ENCODE data around the gene DHRS2. TPM values are rescaled to one million over a fixed set of nuclear protein-coding genes. Genes with fewer than 3 reads are reported as not detected.

DHRS2 gene
- total and polyA plus RNA-seq, 2 donors (not counting 1 experiment from before 2014, with no cell fraction given): not detected

DNA sequence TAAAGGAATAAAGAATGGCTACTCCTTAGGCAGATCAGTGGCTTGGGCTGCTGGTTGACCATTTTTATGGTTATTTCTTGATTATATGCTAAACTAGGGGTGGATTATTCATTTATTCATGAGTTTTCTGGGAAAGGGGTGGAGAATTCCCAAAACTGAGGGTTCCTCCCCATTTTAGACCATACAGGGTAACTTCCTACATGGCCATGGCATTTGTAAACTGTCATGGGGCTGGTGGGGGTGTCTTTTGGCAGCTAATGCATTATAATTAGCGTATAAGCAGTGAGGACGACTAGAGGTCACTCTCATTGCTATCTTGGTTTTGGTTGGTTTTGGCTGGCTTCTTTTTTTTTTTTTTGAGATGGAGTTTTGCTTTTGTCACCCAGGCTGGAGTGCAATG lies 32.0 kb upstream of the DHRS2 start:
- POLR2A ChIA-PET: no interaction called here
- H3K4me3 Mint-ChIP-seq: no peak overlapping the region
- ATAC-seq (ENCODE audit: low read depth) (no peak), DNase-seq (no peak)
- H3K9me3 ChIP-seq (ENCODE audit: control extremely low read depth in 1 of 3, control insufficient read depth in 2 of 3, insufficient read depth in 1 of 3, low read length in 2 of 3): peaks cover 0 to 5% (median 1%) of the 10 kb centered on the region in 3 donors
- intact Hi-C loops (cut with micrococcal nuclease): no loop called here
- H3K27me3 ChIP-seq (replicated peaks in 1 of 4; ENCODE audit: control extremely low read depth in 1 of 4, control insufficient read depth in 3 of 4, insufficient read depth in 4 of 4, low read length in 3 of 4): peaks cover 0 to 5% (median 0%) of the 10 kb centered on the region in 4 experiments
- H3K4me1 Mint-ChIP-seq: no peaks in the 10 kb centered on the region
- no peak overlapping the region for H3K9ac ChIP-seq (ENCODE audit: low read length)
- no peak overlapping the region for H2AFZ ChIP-seq (ENCODE audit: insufficient read depth, low read depth, low read length, poor library complexity, severe bottlenecking)
- H3K4me3 ChIP-seq (ENCODE audit: control extremely low read depth in 1 of 5, extremely low read depth in 1 of 5, insufficient read depth in 1 of 5, low read depth in 2 of 5, low read length in 4 of 5): no peak overlapping the region
- H3K27ac ChIP-seq (ENCODE audit: low read length in 2 of 2): no peak overlapping the region
- H4K20me1 ChIP-seq (ENCODE audit: control insufficient read depth, insufficient read depth, low read length, poor library complexity, severe bottlenecking): no peaks in the 10 kb centered on the region
- H3K9me3 Mint-ChIP-seq (ENCODE audit: insufficient read depth): no peaks in the 10 kb centered on the region
- no peaks in the 10 kb centered on the region for H3K79me2 ChIP-seq (ENCODE audit: control insufficient read depth, insufficient read depth, low read length)
- H3K36me3 ChIP-seq (replicated peaks in 1 of 2; ENCODE audit: control extremely low read depth in 1 of 2, control insufficient read depth in 1 of 2, extremely low read depth in 1 of 2, insufficient read depth in 2 of 2, low read length in 1 of 2): no peaks in the 10 kb centered on the region
- TF ChIP-seq EZH2 (IDR thresholded peaks at IDR 0.05; ENCODE audit: borderline replicate concordance, insufficient read depth, low read depth, low read length, poor library complexity, severe bottlenecking): no peak
- TF ChIP-seq, protein P1, sequence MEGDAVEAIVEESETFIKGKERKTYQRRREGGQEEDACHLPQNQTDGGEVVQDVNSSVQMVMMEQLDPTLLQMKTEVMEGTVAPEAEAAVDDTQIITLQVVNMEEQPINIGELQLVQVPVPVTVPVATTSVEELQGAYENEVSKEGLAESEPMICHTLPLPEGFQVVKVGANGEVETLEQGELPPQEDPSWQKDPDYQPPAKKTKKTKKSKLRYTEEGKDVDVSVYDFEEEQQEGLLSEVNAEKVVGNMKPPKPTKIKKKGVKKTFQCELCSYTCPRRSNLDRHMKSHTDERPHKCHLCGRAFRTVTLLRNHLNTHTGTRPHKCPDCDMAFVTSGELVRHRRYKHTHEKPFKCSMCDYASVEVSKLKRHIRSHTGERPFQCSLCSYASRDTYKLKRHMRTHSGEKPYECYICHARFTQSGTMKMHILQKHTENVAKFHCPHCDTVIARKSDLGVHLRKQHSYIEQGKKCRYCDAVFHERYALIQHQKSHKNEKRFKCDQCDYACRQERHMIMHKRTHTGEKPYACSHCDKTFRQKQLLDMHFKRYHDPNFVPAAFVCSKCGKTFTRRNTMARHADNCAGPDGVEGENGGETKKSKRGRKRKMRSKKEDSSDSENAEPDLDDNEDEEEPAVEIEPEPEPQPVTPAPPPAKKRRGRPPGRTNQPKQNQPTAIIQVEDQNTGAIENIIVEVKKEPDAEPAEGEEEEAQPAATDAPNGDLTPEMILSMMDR (IDR thresholded peaks at IDR 0.05): no peak
- no peak overlapping the region for H3K27ac Mint-ChIP-seq
- no CpG with 5 or more reads among the region's 2 CpGs for WGBS (ENCODE audit: insufficient coverage)
- CTCF ChIA-PET: no interaction called here
- peaks cover 10% of the 10 kb centered on the region for H3K27me3 Mint-ChIP-seq
- no peaks in the 10 kb centered on the region for H3K4me1 ChIP-seq (ENCODE audit: control insufficient read depth in 2 of 2, insufficient read depth in 2 of 2, low read length in 2 of 2)
- no peak overlapping the region for H3K4me2 ChIP-seq (replicated peaks; ENCODE audit: low read depth, low read length, poor library complexity, severe bottlenecking)

DNA sequence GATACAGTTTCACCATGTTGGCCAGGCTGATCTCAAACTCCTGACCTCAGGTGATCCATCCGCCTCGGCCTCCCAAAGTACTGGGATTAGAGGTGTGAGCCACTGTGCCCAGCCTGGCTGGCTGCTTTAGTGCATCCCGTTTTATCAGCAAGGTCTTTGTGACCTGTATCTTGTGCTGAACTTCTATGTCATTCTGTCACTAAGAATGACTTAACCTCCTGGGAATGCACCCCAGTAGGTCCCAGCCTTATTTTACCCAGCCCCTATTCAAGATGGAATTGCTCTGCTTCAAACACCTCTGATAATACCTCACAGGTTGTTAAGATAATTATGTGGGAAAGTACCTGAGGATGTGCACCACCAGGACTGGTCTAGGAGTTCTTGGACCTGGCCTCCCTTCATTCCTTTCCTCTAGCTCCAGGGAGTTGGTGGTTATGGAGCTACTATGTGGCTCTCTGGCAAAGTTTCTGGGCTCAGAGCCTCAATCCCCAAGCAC lies 31.4 kb upstream of the DHRS2 start:
- H3K79me2 ChIP-seq (ENCODE audit: control insufficient read depth, insufficient read depth, low read length): no peaks in the 10 kb centered on the region
- ChIA-PET CTCF (no interaction called here), POLR2A (no interaction called here)
- 100% methylated on average over 3 of the region's 3 CpGs for WGBS (ENCODE audit: insufficient coverage)
- H2AFZ ChIP-seq (ENCODE audit: insufficient read depth, low read depth, low read length, poor library complexity, severe bottlenecking): no peak overlapping the region
- Mint-ChIP-seq H3K27ac (no peak overlapping the region), H3K4me3 (no peak overlapping the region), H3K4me1 (no peaks in the 10 kb centered on the region), H3K9me3 (ENCODE audit: insufficient read depth) (no peaks in the 10 kb centered on the region), H3K27me3 (peaks cover 10% of the 10 kb centered on the region)
- DNase-seq (no peak), ATAC-seq (ENCODE audit: low read depth) (no peak)
- no peak overlapping the region for H3K4me2 ChIP-seq (replicated peaks; ENCODE audit: low read depth, low read length, poor library complexity, severe bottlenecking)
- intact Hi-C loops (cut with micrococcal nuclease): no loop called here
- no peaks in the 10 kb centered on the region for H4K20me1 ChIP-seq (ENCODE audit: control insufficient read depth, insufficient read depth, low read length, poor library complexity, severe bottlenecking)
- peaks cover 0 to 6% (median 1%) of the 10 kb centered on the region in 3 donors for H3K9me3 ChIP-seq (ENCODE audit: control extremely low read depth in 1 of 3, control insufficient read depth in 2 of 3, insufficient read depth in 1 of 3, low read length in 2 of 3)
- no peak overlapping the region for H3K27ac ChIP-seq (ENCODE audit: low read length in 2 of 2)
- no peaks in the 10 kb centered on the region for H3K36me3 ChIP-seq (replicated peaks in 1 of 2; ENCODE audit: control extremely low read depth in 1 of 2, control insufficient read depth in 1 of 2, extremely low read depth in 1 of 2, insufficient read depth in 2 of 2, low read length in 1 of 2)
- no peaks in the 10 kb centered on the region for H3K4me1 ChIP-seq (ENCODE audit: control insufficient read depth in 2 of 2, insufficient read depth in 2 of 2, low read length in 2 of 2)
- H3K9ac ChIP-seq (ENCODE audit: low read length): no peak overlapping the region
- TF ChIP-seq, protein P1 (IDR thresholded peaks at IDR 0.05): no peak
- no peak for TF ChIP-seq EZH2 (IDR thresholded peaks at IDR 0.05; ENCODE audit: borderline replicate concordance, insufficient read depth, low read depth, low read length, poor library complexity, severe bottlenecking)
- peaks cover 0 to 5% (median 0%) of the 10 kb centered on the region in 4 experiments for H3K27me3 ChIP-seq (replicated peaks in 1 of 4; ENCODE audit: control extremely low read depth in 1 of 4, control insufficient read depth in 3 of 4, insufficient read depth in 4 of 4, low read length in 3 of 4)
- no peak overlapping the region for H3K4me3 ChIP-seq (ENCODE audit: control extremely low read depth in 1 of 5, extremely low read depth in 1 of 5, insufficient read depth in 1 of 5, low read depth in 2 of 5, low read length in 4 of 5)
